Anterior cingulate cortex (tissue), 58 donors: ENCODE results near the gene SSPN.
"Not testable (repeated sequence)": the region's sequence is repeated elsewhere in the genome, so short reads cannot be mapped to it uniquely, and the experiment has no call there.

Experiments
- DNase-seq, 58 donors: peaks; one replicate each; lab custom pipeline; 2025; lab: John Stamatoyannopoulos, UW

SSPN gene

DNA sequence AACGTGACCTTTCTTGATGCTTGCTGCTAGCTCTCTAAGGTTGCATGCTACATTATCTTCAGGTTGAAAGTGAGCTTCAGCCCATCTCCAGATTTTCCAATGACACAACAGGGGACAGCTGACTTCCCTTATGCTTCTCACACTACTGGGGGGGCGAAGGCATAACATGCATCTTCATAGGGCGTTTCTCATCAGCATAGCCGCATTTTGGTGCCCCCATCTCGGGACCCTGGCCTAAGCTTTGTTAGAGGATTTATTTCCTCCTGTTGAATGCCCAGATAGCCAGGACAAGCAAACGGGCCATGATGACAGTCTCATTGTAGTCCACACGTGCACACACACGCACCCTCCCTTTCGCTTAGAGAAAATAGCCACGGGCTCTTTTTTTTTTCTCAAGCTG, 30.7 kb downstream of the SSPN start:
- DNase-seq, result peak in 3 of 58 donors; percentile 44 to 59 (median 50)

- peak in 44 of 58 donors; percentile 24 to 83 (median 58) for DNase-seq
Measured at GRCh38 chr12:26226629-26227360, 31.4 kb downstream of the SSPN start.

- no peak for DNase-seq
Measured at GRCh38 chr12:26227361-26227745, 32.0 kb downstream of the SSPN start.

GRCh38 chr12:26229910-26230309, 34.5 kb downstream of the SSPN start:
- DNase-seq, result no peak

- no peak for DNase-seq
Measured at GRCh38 chr12:26231470-26231869, 36.1 kb downstream of the SSPN start.

DNA sequence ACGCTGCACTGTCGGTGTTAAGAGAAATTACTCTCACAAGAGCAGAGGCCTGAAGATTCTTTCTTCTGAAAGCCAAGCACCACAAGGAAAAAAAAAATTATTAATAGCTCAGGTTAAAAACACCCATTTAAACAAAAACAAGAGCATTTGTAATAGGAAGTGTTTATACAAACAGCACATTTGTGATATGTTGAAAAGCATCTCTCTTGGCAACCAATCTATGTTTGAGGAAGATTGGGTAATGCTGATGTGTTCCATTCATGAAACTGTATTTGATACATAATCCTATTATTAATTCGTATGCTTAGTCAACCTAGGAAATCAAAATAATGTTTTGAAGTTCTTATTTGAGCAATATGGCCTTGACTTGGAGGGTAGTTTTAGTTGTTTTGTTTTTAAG, 36.5 kb downstream of the SSPN start:
- no peak for DNase-seq

DNA sequence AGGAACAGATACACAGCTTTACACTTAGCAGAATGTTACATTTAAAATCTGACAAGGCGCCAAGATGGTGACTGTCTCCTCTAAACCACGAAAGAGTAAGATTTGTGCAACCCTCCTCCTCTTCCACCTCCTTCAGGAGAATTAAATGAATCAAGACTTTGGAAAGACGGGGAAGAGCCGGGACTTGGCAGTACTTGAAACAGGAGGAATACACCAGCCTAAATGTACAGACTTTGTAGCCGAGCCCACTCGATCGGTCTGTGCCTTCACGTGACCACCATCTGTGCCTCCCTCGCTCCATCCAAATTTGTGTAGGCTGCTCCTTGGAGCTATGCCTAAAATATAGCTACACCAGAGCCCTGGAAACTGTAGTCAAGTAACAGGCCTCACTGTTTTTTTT, 38.3 kb downstream of the SSPN start:
- peak in 33 of 58 donors; percentile 10 to 77 (median 38) for DNase-seq

DNA sequence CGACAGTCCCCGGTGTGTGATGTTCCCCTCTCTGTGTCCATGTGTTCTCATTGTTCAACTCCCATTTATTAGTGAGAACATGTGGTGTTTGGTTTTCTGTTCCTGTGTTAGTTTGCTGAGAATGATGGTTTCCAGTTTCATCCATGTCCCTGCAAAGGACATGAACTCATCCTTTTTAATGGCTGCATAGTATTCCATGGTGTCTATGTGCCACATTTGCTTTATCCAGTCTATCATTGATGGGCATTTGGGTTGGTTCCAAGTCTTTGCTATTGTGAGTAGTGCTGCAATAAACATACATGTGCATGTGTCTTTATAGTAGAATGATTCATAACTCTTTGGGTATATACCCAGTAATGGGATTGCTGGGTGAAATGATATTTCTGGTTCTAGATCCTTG, 40.1 kb downstream of the SSPN start:
- DNase-seq, result not testable (repeated sequence)

DNA sequence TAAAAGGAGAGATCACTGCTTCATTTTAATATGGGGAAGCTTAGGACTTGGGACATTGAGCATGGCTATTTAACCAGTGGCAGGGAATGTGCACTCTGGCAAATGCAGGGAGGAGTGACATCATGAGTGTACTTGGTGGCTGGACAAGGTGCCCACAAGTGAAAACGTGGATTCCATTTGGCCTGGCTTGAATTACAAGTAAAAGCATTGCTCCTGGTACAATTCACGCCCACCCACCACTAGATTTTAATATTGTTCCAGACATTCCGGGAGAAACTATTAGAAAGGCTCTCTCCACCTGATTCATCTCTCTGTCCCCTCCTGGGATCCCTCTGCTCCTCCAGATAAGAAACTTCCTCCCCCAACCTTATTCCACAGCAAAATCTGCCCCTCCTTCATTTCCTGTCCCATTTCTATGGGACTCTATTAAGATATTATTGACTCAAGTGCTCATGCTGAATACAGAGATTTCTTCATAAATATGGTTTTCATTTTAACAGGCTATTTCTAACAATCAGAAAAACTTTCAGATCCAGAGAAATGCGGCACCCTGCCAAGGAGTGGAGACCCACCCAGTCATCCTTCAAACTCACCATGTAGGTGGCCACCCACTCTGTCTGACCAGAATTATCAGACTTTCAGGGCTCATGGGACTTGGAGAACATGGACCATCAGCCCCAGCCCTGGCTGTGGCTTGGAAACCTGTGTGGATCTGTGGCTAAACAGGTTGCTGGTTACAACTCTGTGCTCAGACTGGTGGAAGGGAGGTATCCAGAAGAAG, 43.2 kb downstream of the SSPN start:
- DNase-seq, result no peak

- DNase-seq, result peak in 37 of 58 donors; percentile 9 to 81 (median 44)
Measured at GRCh38 chr12:26239122-26239851, 43.9 kb downstream of the SSPN start.

DNA sequence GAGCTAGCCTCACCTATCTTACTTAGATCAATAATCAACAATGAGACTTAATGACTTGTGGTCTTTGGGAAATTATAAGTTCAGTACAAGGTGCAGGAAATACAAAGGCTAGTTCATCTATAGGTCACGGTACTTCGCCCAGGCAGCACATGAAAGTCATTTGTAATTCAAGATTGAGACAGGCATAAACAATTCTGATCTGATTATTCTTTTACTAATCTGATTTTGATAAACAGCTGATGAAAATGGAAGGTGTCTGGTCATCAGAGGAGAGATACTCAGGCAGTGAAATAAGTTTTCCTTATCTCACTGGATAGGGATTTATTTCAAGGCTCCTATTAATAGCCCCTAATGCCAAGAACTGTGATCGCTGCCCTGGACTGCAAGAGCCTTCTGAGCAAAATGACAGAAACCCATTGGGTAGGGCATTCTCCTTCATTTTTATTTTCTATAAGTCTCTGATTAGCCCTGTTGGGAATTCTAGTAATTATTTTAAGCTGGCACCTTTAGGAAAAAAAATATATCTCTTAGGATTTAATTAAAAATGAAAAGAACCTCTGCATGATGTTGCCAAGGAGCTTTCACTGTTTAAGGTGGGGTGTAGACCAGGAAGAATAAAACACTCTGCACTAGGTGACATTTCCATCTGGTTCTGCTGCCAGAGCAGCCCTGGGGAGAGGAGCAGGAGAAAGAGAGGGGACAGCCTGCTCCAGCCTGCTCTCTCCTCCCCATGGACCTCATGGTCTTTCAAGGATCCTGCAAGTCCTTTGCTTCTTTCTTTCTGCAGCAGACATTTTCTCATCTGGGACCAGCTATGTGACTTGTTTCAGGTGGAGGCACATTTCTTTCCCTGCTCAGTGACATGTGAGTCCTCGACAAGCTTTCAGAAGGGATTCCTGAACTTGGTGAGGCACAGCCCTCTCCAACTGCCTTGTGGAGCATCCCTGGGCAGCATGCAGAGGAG, 44.8 kb downstream of the SSPN start:
- peak in 1 of 58 donors; percentile 51 for DNase-seq

DNA sequence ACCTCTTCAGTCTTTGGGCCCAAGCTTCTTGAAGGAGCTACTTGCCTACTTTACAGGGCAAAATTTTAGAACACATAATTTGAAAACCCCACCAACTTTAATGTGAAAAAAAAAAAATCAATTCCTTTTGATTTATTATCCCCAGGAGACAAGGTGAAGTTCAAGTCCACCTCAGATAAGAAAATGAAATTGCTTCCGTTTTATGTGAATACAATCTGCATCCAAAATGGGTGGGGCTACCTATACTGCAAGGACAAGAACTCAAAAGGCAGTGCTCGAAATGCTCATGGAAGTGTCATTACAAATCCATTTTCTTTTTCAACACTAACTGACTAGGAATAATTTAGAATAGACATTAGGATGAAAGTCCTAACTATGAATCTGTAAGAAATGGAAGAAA, 45.7 kb downstream of the SSPN start:
- DNase-seq, result no peak

- no peak for DNase-seq
Measured at GRCh38 chr12:26242683-26243082, 47.3 kb downstream of the SSPN start.

DNA sequence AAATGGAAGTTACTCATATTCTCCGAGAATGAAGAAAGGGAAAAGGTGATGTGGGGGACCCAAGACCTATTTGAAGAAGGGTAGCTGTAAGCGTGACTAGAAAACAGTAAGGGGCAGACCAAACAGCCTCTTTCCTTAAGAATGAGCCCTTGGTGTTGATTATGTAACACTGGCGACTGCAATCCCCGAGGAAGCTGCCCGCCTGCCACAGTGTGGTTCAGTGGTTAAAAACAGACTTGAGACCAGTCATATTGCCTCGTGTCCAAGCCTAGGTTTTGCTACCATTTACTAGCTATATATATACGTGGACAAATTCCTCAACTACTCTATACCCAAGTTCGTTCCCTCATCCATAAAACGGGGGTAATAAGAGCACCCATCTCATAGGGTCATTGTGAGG, 49.1 kb downstream of the SSPN start:
- DNase-seq, result peak in 1 of 58 donors; percentile 6

DNA sequence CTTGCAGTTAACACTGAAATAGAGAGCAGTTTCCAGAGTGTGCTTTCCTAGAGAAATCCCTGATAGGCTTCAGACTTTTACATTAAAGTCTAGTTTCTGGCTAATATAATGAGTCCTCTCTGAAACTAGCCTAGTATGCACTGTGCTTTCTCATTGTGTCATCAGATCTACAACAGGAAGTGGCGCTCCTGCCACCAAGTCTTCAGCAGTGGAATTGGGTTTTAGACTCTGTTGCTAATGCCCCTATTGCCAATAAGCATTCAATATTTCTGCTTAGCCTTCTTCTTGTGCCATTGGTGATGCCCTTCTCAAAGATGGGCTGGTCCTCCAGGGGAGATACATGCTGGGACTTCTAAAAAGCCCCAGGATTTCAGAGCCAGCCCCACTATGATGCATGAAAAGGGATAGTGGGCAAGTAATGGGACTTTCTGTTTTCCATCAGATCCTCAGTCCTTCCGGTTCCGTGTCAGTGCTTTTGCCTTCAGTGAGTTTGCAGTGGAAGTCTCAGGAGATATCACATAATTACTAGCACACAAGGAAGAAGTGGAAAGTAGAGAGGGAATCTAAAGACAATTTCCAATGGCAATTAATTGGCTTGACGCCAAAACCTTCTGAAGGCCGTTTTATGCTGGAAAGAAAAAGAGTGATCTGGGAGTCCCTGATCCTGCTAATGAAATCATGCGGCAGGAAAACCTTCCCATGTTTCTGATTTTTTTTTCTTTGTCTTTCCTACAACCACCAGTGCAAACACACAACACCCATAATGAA, 50.0 kb downstream of the SSPN start:
- DNase-seq, result no peak

DNA sequence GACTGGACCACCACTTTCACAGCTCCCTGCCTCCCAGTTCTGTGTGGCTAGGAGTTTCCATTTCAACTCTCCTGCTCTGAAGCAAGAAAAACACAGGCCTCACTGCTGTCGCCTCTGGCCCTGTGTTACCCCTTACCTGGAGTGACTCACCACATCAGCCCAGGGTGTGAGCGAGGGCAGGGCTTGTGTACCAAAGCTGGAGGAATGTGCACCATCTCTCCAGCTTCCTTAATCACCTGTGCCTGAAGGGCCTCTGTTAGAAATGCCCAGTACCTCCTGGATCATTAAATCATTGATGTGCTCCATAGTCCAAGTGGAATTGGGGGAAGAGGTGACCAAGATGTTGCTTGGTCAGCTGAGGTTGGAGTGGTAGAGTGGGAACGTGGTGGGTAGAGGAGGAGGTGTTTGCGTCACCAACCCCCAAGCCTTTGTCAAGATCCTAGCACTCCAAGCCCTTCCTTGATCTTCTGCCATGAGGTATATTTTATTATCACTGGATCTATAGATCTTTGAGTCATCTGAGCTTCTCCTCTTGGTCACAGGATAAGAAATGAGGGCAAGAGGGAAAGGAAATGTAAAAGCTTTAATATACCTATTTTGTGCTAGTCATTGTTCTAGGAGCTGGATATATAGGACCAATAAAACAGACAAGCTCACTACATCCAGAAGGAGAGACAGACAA, 51.3 kb downstream of the SSPN start:
- DNase-seq, result no peak

- DNase-seq, result no peak
Measured at GRCh38 chr12:26247873-26248272, 52.5 kb downstream of the SSPN start.

DNA sequence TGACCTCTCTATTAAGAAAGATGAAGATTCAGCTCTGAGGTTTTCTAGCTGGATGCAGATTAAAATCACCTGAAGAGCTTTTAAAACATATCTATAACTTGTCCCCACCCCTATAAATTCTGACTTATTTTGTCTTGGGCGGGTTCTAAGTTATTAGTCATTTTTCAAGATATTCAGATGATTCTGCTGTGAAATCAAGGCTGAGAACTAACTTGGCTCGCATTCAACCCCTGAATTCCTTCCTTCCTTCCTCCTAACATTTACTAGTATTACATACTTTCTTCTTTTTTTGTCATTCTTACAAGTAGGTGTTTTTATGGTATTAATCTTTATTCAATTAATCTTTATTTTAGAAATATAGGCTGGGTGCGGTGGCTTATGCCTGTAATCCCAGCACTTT, 55.4 kb downstream of the SSPN start:
- DNase-seq, result no peak

- DNase-seq, result no peak
Measured at GRCh38 chr12:26251600-26251999, 56.2 kb downstream of the SSPN start.
